AG20443 (cell line): ENCODE results near the gene RUNX1.

ENCODE experiments used
- DNase-seq: peaks from one replicate; pipeline ENCODE4 v3.0.0; 2012; ENCODE audit warnings: low spot score, mixed read lengths

RUNX1 gene

DNA sequence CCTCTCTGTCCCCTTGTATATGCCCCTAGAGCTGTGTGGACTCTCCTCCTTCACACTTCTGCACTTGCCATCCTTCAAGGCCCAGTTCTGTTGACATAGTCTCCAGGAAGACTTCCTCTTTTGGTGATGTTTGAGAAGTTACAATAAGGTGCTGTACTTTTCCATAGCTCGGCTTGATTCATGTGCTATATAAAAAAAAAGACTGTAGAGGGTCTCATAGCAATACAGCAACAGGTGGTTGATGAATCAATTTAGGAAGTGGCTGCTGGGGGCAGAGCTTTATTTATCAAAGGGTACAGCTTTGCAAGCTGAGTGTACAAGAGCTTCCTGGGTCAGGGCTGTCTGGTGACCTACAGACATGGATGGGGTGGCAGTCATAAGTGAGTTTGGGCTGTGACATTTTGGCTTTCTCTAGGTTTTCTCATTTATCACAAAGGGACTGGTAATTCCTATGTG lies 102.7 kb downstream of the RUNX1 start:
- no peak for DNase-seq

DNA sequence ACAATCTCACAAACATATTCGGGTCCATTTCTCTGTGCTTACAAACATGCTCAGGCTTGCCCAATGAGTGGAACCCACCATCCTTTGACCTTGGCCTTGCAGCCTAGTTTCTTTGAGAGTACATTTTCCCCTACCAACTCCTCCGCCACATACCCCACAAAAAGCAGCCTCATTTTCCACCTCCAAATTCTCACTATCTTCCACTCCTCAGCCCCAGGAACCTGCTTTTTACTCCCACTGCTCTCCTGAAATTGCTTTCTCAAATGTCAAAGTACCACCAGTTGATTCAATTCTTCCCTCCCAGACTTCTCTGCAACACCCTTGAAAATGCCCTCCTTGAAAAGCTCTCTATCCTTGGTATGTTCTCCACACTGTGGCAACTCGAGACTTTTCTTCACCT lies 103.8 kb downstream of the RUNX1 start:
- no peak for DNase-seq

DNA sequence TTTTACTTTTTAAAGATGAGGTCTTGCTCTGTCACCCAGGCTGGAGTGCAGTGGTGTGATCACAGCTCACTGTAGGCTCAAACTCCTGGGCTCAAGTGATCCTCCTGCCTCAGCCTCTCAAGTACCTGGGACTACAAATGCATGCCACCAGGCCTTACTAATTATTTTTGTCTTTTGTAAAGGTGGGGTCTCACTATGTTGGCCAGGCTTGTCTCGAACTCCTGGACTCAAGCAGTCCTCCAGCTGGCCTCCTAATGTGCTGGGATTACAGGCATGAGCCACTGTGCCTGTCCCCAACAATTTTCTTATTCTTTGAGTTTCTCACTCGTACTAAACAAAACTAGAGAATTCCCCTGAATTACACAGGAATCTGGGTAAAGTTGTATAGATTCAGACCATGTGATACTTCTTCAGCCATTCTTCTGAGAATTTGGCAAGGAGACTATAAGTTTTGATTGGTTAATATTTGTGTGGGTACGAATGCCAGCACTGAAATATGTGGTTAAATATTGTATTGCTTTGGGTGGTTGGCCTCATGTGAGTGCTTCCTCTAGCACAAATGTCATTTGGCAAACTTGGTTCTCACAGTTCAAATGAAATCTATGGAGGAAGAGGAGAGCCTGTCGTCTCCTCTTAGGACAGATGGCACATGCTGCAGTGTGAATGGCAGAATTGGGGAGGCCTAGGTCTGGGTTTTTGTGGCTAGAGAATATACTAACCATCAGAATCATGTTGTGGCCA lies 104.9 kb downstream of the RUNX1 start:
- no peak for DNase-seq

DNA sequence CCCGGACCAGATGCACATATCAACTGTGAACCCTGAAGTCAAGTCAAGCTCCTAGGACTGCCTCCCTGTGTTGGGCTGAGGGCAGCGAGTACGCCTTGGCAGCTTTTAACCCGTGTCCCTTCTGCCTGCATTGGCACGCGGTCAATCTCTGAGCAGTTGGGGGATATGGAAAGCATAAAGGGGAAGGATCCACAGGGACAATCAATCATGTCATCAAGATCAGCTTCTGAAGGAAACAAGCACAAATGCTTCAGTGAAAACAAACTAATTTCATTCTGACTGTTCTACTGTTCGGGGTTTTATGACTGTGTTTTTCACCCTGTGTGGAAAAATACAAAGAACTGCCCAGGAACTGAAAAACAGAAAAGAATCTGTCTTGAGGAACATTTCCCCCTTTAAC lies 106.2 kb downstream of the RUNX1 start:
- DNase-seq: no peak

DNA sequence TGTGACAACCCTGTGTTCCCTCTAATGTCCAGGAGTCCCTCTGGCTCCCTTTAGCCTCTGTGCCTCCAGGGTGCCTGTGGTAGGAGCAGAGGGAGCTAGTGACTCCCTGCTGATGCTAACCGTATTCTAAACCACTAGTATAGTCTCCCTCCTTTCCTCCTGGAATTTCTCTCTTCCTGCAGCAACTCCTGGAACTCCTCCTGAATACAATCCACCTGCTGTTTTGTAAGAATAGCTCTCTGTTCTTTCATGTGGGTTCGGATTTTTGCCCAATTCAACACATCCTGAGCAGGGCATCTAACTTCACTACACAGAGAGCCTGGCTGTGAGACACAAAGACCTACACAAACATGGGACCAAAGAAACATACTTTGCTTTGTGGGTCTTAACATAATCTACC lies 107.9 kb downstream of the RUNX1 start:
- no peak for DNase-seq

DNA sequence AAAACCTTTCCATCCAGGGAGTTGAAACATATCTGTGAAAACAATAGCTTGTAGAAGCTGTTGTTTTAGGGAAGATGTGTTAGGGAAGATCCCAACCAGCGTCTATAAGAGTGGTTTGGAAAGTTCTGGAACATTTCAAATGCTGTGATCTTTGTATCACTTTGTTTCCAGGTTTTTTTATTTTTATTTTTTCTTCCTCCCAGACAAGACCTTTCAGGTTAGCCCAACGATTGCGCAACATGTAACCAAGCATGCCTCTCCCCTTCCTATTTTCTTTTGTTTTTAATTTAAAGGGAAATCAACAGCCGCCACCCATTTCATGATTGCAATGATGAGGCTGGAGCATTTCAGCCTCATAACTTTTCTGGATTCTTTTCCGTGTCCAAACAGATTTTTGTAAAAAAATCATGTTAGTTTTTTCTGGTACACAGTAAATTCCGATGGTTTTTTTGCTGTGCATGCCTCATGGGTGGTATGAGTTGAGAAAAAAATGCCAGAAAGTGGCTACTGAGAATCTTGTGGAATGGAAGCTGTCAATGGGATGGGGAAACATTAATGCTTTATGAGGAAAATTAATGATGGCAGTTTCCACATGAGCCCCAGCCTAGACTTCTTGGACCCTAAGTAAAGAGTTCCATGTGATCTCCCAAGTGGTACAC lies 109.3 kb downstream of the RUNX1 start:
- DNase-seq: peak; percentile 23

DNA sequence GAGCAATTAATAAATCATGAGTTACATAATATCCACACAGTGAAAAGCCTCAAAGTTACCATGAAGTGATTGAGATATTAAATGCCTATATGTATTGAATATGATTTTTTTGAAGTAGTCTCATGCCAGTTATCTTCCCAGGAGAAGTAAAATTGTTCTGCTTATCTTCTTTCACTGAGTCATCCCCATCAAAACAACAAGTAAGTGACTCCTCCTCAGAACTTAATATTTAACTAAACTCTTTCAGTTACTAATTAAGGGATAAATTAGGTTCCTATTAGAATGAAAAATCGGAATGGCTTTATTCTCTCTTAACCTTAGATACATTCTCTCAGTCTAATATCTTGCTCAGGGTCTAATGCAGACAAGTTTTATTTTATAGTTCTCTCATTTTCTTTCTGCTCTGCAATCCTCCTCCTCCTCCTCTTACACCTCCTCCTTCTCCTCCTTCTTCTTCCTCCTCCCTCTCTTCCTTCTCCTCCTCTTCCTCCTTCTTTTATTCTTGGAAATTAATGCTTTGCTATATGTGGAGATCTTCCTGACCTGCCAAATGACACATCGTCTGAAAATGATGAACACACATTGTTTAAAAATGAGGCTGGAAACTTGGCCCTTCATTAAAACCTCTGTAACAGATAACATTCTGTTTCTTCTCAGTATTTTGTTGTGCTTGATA lies 110.9 kb downstream of the RUNX1 start:
- DNase-seq: no peak

DNA sequence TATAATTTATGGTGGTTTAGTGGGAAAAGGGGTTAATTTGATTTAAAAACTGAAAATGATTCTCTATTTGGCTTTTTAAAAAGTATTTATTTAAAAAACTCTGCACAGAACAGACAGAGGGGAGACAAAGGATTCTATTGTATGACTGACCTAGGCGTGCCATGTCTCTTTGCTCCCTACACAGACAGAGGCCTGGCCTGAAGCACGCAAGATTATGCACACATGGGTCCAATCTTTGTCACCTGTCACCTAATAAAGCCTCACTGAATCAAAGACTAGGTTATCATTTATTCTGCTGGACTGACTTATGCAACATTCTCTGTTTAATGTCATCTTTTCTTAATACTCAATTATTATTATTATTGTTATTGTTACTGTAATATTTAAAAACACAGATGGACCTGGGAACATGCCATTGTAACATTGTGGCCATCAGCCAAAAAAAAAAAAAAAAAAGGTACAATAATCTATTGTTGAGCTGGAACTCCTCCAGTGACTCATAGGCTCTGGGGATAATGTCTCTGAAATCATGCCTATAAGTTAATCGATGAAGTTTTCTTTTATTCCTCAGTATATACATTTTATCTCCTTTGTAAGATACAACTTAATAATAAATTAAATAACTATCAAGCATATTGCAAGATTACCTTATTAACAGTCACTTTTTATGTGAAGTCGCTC lies 112.1 kb downstream of the RUNX1 start:
- no peak for DNase-seq

DNA sequence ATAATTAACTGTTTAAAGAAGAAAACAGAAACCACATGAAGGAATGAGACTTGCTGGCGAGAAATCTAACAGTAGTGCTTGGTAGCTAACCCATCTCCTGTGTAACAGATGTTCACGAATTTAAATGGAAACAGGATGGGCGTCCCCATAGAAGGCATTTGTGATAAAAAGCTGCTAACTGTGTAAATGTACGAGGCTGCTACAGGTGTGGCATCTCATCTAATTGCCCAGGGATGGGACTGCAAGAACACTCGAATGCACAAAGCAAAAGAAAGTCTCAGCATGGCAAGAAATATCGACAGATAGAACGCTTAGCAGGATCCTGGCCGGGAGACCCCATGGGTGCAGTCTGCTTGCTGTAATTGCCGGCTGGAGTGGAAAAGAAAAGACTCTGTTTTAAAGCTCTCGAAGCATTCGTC lies 112.7 kb downstream of the RUNX1 start:
- peak; percentile 24 for DNase-seq

DNA sequence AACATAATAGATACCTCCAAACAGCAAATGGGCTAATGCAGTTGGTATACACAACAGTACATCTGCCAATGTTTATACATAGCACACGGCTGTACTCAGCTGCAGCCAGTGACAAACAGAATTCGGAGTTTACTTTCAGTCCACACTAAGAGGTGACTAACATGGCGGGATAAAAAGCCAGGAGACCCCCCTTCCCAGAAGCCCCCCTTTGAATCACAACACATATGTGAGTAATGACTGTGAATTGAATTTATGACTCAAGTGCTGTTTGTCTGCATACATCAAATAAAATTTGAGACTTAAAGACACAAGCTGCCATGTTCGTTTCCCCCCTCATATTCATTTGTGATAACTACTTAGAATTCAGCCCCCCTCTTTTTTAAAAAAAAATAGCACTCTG lies 113.2 kb downstream of the RUNX1 start:
- no peak for DNase-seq

DNA sequence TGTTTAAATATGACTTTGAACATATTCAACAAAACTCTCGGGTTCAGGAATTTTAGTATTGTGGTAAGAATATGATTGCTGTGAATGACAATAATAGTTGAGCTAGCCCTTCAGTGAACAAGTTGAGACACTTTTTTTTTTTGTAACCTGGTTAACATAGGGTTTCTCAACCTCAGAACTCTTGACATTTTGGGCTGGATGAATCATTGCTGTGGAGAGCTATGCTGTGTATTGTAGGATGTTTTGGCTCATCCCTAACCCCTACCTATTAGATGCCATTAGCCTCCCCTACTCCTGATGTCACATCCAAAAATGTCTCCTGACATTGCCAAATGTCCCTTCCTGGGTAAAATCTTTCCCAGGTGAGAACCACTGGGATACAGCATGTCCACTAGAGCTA lies 113.7 kb downstream of the RUNX1 start:
- no peak for DNase-seq

DNA sequence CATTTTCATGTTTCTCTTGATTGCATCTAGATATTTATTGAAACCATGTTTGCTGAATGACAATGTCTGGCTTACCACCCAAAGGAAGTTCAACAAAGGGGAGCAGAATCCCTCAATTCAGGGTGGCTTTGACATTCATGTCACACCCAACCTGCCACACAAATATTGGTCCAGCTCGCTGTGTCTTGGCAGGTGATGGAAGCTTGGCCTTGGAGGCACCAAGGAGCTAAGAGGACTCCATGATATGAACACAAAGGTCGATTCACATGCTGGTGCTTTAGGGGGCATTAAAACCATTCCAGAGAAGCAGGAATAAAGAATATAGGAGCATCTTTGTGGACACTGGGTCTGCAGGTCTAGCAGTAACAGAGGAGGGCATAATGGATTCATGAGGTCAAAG lies 114.8 kb downstream of the RUNX1 start:
- no peak for DNase-seq

DNA sequence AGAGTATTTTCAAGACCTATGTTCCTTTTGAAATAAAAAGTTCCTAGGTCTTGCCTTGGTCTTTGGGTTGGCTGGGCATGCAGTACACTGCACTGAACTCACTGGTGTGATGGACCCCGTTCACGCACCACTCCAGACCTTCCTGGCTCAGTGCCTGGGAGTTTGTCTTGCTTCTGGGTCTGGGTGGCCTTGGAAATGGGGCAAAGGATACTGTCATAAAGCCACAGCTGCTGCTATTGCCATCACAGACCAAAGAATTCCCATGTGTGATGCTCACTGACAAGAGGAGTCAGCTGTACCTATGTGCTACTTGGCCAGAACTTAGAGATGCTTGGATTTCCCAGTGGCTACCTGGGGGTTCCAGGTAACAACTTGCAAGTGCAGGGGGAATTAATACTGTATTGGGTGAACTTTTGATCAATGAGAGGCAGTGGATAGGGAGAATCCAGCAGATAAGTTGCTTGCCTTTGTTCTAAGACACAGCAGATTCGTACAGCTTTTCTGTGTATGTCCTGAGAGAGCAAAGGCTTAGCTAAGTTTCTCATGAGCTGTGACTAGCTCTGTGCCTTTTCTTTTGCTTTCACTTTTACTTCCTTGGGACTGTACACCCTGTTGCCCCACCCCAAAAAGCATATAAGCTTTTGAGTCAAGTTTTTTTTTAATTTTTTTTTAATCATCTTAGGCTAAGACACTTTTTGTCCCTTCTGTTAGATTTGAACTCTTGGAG lies 115.3 kb downstream of the RUNX1 start:
- DNase-seq: no peak

DNA sequence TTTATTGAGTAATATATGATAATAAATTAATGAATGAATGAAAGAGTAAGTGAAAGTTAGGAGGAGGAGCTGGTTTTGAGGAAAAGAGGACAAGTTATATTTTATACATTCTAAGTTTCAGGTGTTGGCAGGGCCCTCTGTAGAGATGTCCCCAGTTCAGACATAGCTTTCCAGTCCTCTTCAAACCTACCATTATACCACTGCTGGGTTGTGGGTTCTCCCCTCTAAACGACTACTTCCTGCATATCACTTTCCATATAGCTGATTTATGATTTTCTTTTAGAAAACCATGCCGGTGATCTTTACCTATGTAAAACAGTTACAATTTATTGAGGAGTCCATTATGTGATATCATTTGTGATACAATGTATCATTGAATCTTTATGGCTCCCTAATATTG lies 116.9 kb downstream of the RUNX1 start:
- no peak for DNase-seq

DNA sequence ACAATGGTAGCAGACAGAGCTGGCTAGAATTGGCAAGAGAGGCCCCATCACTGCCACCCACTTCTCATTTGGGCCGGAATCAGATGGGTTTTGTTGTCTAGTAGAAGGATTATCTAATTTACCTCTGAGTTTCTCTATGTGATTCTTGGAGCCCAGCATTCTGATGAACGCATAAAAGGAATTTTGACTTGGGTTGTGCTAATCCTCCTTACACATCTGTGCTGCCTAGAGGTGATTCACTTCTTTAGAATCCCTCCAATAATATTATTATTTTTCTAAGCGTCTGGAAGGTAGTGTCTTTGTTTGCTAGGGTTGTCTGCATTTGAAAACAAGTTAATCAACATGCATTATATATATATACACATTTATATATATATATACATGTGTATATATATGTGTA lies 118.1 kb downstream of the RUNX1 start:
- peak; percentile 32 for DNase-seq

DNA sequence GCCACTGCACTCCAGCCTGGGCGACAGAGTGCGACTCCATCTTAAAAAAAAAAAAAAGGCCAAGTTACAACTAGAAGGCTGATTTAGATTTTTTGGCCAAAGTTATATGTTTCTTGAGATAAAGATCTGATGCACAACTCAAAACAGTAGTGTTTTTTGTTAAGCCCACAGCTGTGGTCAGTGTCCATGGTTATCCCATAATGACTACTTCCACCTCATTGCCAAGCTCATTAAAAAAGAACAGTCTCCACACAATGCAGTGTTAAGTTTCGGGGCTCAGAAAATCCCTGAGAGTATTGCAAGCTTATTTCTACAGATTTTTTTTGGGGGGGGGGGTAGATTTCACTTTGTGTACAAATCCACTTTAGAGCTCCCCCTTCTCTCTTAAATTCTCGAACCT lies 120.5 kb downstream of the RUNX1 start:
- DNase-seq: no peak

DNA sequence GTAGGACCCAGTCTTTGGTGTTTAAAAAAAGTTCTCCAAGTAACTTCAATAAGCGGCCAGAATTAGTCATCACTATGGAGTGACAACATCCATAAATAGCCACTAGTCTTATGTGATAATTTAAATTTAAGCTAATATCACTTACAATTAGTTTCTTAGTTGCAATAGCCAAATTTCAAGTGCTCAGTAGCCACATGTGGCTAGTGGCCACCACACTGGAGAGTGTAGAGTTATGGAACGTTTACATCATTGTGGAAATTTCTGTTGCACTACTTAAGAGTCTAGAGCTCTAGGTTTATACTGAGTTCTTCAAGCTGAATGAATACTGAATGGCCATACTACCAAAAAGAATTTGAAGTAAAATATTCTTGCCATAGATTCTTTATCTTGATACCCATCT lies 121.1 kb downstream of the RUNX1 start:
- no peak for DNase-seq

DNA sequence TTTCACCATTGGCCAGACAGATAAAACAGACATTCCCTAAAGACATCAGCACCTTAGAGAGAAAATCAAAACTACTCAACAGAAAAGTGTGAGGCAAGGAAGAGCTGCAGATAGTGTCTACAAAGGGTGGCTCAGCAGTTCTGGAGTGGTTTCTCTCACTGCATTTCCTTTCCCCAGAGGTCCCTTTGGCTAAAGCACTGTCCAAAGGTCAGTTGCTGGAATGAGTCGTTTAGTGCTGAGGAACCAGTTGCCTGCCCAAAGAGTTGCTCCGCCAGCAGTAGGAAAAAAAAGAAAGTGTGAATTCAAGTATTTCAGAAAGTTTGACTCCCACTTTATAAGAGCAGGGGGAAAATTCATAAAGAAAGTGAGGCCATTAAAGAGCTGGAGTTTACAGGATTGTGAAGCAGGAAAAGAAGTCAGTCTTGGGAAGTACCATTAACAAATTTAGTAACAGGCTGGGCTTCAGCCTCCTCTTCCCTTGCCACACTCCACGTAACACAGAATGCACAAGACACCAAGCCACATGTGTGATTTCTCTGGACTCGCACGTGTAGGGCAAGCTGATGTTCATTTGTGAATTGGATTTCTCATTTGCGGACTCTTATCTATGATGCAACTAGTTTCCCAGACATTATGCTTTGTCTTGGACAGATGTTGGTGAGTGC lies 122.2 kb downstream of the RUNX1 start:
- peak; percentile 53 for DNase-seq

DNA sequence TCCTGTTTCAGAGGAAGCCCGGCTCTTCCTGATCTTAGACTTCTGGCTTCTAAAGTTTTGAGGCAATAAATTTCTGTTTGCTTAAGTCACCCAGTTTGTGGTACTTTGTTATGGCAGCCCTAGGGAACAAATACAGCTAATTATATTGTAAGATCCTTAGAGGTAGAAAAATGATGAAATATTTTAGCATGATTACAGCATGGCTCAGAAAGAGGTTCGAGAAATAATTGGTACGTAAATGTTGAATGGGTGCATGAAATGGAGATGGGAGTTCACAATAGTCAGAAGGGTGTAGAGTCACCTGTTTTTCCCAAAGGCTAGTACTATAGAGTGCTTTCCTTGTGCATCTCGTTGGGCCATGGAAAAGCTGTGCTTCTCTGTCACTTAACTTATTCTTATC lies 123.5 kb downstream of the RUNX1 start:
- no peak for DNase-seq

DNA sequence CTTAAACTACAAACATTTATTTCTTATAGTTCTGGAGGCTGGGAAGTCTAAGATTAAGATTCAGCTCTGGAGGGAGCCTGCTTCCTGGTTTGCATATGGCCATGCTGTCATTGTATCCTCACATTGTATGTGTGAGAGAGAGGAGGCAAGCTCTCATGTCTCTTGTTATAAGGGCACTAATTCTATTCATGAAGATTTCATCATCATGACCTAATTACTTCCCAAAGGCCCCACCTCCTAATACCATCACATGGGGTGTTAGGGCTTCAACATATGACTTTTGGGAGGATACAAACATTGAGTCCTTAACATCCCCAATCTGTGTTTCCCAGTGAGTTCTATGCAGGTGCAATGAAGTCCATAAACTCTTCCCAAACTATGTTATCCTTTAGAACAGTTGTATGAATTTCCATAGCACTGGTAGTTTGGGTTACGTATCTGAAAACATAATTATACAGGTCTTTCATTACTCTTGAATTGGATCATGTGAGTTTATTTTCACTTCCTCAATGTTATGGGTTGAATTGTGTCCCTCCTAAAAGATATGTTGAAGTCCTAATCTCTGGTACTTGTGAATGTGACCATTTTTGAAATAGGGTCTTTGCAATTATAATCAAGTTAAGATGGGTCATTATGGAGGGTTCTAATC lies 124.2 kb downstream of the RUNX1 start:
- DNase-seq: no peak

DNA sequence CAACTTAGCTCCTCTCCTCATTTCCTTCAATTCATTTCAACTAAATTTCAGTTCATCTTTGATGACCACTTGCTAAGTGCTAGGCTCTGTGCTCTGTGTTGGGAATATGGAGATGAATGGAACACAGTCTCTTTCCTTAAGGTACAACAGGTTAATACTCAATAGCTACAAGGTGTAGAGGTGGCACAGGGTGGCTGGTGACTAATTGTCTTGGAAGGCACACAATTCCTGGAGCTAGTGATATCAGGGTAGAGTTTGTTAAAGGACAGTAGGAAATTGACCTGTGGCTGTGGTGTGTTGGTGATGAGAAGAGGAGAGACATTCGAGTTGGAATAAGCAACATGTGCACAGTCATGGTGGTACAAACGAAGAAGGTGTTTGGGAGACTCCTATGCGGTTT lies 124.9 kb downstream of the RUNX1 start:
- no peak for DNase-seq
